ENCODE measurements around the gene ACBD3. TPM values are rescaled to one million over a fixed set of nuclear protein-coding genes. Genes with fewer than 3 reads are reported as not detected.
A peak's percentile ranks its signal among the peaks of the same experiment; 100 is the strongest.

ACBD3 gene
- polyA plus RNA-seq, 1 of the 3 experiments (the other 2 are of a cell fraction): 17.8 TPM

- no peak for TF ChIP-seq REST (IDR thresholded peaks at IDR 0.05; ENCODE audit: low read depth, low read length)
- no peak for TF ChIP-seq EZH2phosphoT487 (IDR thresholded peaks at IDR 0.05; ENCODE audit: borderline replicate concordance, low read depth)
- TF ChIP-seq MEF2A (IDR thresholded peaks at IDR 0.05; ENCODE audit: borderline replicate concordance, low read depth): no peak
- TF ChIP-seq TEAD4 (IDR thresholded peaks at IDR 0.05; ENCODE audit: borderline replicate concordance, insufficient read depth): no peak
- TF ChIP-seq FOXM1 (IDR thresholded peaks at IDR 0.05; ENCODE audit: low read depth): no peak
- no peak for TF ChIP-seq CHD2 (IDR thresholded peaks at IDR 0.05; ENCODE audit: low read length, partially characterized antibody)
- TF ChIP-seq SMC3 (IDR thresholded peaks at IDR 0.05; ENCODE audit: low read depth, low read length): no peak
- TF ChIP-seq TCF12 (IDR thresholded peaks at IDR 0.05): no peak
- no peak for TF ChIP-seq PBX3 (IDR thresholded peaks at IDR 0.05)
- TF ChIP-seq MAX (IDR thresholded peaks at IDR 0.05; ENCODE audit: low read depth): no peak
- no peak for TF ChIP-seq SIN3A (IDR thresholded peaks at IDR 0.05; ENCODE audit: borderline replicate concordance, low read depth, low read length)
- no peak for TF ChIP-seq RXRA (IDR thresholded peaks at IDR 0.05; ENCODE audit: borderline replicate concordance, low read depth)
- no peak for TF ChIP-seq TAF1 (IDR thresholded peaks at IDR 0.05; ENCODE audit: borderline replicate concordance, low read depth, low read length)
- no peak for TF ChIP-seq NRF1 (IDR thresholded peaks at IDR 0.05; ENCODE audit: low read depth, low read length)
These were observed 52.1 kb downstream of the ACBD3 start (continued) for GRCh38 chr1:226134170-226135058.

GRCh38 chr1:226133504-226134123 lies 52.9 kb downstream of the ACBD3 start:
- TF ChIP-seq CHD2 (IDR thresholded peaks at IDR 0.05; ENCODE audit: low read length, partially characterized antibody): no peak
- no peak for TF ChIP-seq PBX3 (IDR thresholded peaks at IDR 0.05)
- TF ChIP-seq FOSL2 (IDR thresholded peaks at IDR 0.05; ENCODE audit: borderline replicate concordance, low read depth): no peak
- TF ChIP-seq MEF2A (IDR thresholded peaks at IDR 0.05; ENCODE audit: borderline replicate concordance, low read depth): no peak
- no peak for TF ChIP-seq FOXM1 (IDR thresholded peaks at IDR 0.05; ENCODE audit: low read depth)
- TF ChIP-seq ZBTB33 (IDR thresholded peaks at IDR 0.05; ENCODE audit: borderline replicate concordance, low read depth): no peak
- no peak for TF ChIP-seq GABPA (IDR thresholded peaks at IDR 0.05; ENCODE audit: low read depth)
- TF ChIP-seq FOXJ3 (CRISPR knock-in tag; IDR thresholded peaks at IDR 0.05): no peak
- TF ChIP-seq MAX (IDR thresholded peaks at IDR 0.05; ENCODE audit: low read depth): no peak
- ChIA-PET POLR2A (no interaction called here), CTCF (interaction anchor here (1.6 to 4.2 kb wide), 4 partner anchors 9 to 200 kb away, joined by 4 to 25 read pairs (median 14); no protein-coding TSS in a partner anchor)
- WGBS (ENCODE audit: low lambda C conversion rate): 85% methylated on average over 4 of the region's 6 CpGs
- no peak overlapping the region for H3K27ac ChIP-seq (ENCODE audit: low read depth in 2 of 2, low read length in 1 of 2)
- H3K79me2 ChIP-seq (ENCODE audit: insufficient read depth): no peaks in the 10 kb centered on the region
- peaks cover 0 to 16% of the 10 kb centered on the region in 2 experiments; a peak in 1 of 4 replicates for H3K4me1 ChIP-seq (ENCODE audit: control insufficient read depth in 1 of 2, insufficient read depth in 2 of 2, low read depth in 1 of 2, low read length in 1 of 2)
- no peak overlapping the region for H3K4me3 ChIP-seq (ENCODE audit: low read depth in 2 of 2, low read length in 1 of 2)
- no peaks in the 10 kb centered on the region for H3F3A ChIP-seq (replicated peaks; ENCODE audit: insufficient read depth)
- H3K9me3 ChIP-seq: no peaks in the 10 kb centered on the region
- peak; percentile 14 for DNase-seq
- H3K36me3 ChIP-seq (replicated peaks in 1 of 2; ENCODE audit: control insufficient read depth in 1 of 2, insufficient read depth in 2 of 2, low read length in 1 of 2): no peaks in the 10 kb centered on the region
- no peak overlapping the region for H3K9ac ChIP-seq
- H3K4me2 ChIP-seq: no peak overlapping the region
- no peak overlapping the region for H2AFZ ChIP-seq (ENCODE audit: low read depth)
- no peaks in the 10 kb centered on the region for H3K27me3 ChIP-seq (ENCODE audit: insufficient read depth)
- no peaks in the 10 kb centered on the region for H4K20me1 ChIP-seq (ENCODE audit: insufficient read depth)
- H3K9me2 ChIP-seq: no peaks in the 10 kb centered on the region
